Effector memory CD4-positive, alpha-beta T cell (primary cell): ENCODE measurements around the gene SPARC.
A peak's percentile ranks its signal among the peaks of the same experiment; 100 is the strongest.

Experiments used
- DNase-seq, 3 donors: peaks; one replicate each; pipeline ENCODE4 v3.0.0-alpha.2; 2020
- H3K27ac ChIP-seq: 2 replicates; pipeline ENCODE4 v1.7.0; 2013; ENCODE audit warnings: mild to moderate bottlenecking, low read length, moderate library complexity; ENCODE audit not compliant: insufficient read depth, poor library complexity, severe bottlenecking
- H3K27me3 ChIP-seq: replicated peaks from 2 replicates; pipeline ENCODE4 v1.7.0; 2013; ENCODE audit warnings: mild to moderate bottlenecking, low read length; ENCODE audit not compliant: insufficient read depth, control insufficient read depth, poor library complexity, severe bottlenecking
- H3K36me3 ChIP-seq: 2 replicates; pipeline ENCODE4 v1.7.0; 2013; ENCODE audit warnings: mild to moderate bottlenecking, low read length, moderate library complexity; ENCODE audit not compliant: control insufficient read depth, insufficient read depth
- H3K4me1 ChIP-seq: 2 replicates; pipeline ENCODE4 v1.7.0; 2013; ENCODE audit warnings: low read length, mild to moderate bottlenecking; ENCODE audit not compliant: control insufficient read depth, insufficient read depth, poor library complexity, severe bottlenecking
- H3K4me3 ChIP-seq: 2 replicates; pipeline ENCODE4 v1.7.0; 2013; ENCODE audit warnings: low read length, low read depth, mild to moderate bottlenecking; ENCODE audit not compliant: insufficient read depth, poor library complexity, severe bottlenecking
- H3K9me3 ChIP-seq: 2 replicates; pipeline ENCODE4 v1.7.0; 2013; ENCODE audit warnings: mild to moderate bottlenecking, low read length, moderate library complexity; ENCODE audit not compliant: control insufficient read depth

The SPARC gene

DNA sequence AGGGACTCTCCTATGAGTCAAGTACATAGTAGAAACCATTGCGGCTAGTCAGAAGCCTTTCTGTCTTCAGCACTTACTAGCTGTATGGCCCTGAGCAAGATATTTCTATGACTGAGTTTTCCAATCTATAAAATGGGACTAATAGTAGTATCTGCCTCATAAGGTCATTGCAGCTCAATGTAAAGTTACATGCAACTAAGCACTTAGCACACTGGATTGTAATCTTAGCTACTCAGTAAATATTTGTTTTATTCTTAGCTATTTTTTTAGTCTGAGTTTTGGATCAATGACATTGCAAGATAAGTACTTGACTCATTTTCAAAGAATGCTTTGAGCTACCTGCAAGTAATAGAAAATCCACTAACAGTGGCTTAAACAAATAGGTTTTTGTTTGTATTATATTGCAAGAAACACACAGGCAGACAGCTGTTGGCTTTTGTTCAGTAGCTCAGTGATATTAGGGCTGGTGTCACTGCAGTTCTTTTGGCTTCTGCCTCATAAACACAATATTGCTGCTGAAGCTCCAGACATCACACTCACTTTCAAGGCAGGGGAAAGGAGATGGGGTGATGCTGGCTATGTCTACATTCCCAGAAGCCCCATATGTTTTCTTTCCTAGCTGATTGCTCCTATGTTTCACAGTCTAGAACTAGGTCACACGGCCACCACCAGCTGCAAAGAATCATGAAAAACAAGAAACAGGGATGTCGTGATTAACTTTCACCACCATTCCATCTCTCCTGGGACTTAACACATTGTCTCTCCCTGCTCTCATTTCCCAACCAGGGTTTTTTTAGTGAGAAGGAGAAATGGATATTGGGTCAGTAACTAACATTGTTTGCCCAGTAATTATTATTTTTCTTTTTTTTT, 68.6 kb downstream of the SPARC start:
- no peak overlapping the region for H3K4me3 ChIP-seq
- H3K27ac ChIP-seq, result no peak overlapping the region
- no peaks in the 10 kb centered on the region for H3K9me3 ChIP-seq
- H3K27me3 ChIP-seq, result no peaks in the 10 kb centered on the region
- no peak for DNase-seq
- peaks cover 21% of the 10 kb centered on the region for H3K4me1 ChIP-seq
- H3K36me3 ChIP-seq, result no peaks in the 10 kb centered on the region

DNA sequence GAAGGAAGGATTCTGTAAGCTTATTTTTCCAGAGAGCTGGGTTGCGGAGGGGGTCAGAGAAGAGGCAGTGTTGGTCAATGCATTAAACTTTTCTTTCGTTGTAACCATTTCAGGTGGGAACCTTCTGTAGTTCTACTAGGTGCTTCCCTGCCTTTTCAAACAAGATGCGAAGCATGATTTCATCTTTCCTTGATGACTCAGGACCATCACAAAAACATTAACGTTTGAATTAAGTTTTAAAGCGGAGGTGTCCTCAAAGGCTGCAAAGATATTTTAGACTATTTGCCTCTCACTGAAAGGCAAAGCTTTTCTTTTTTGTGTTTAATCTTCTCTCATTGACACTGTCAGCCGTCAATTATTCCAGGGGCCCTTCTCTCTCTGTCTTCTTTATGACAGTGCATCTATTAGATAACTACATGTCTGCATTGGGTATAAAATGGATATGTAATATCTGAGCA, 69.3 kb downstream of the SPARC start:
- no peak for DNase-seq
- Histone ChIP-seq H3K27me3 (no peaks in the 10 kb centered on the region), H3K36me3 (no peaks in the 10 kb centered on the region), H3K4me1 (peaks cover 21% of the 10 kb centered on the region), H3K4me3 (no peak overlapping the region), H3K9me3 (no peaks in the 10 kb centered on the region), H3K27ac (no peak overlapping the region)

GRCh38 chr5:151615431-151615830, 71.3 kb downstream of the SPARC start:
- DNase-seq, result no peak
- H3K4me1 ChIP-seq, result peaks cover 21% of the 10 kb centered on the region
- no peak overlapping the region for H3K27ac ChIP-seq
- H3K36me3 ChIP-seq, result no peaks in the 10 kb centered on the region
- H3K9me3 ChIP-seq, result no peaks in the 10 kb centered on the region
- no peaks in the 10 kb centered on the region for H3K27me3 ChIP-seq
- H3K4me3 ChIP-seq, result no peak overlapping the region

DNA sequence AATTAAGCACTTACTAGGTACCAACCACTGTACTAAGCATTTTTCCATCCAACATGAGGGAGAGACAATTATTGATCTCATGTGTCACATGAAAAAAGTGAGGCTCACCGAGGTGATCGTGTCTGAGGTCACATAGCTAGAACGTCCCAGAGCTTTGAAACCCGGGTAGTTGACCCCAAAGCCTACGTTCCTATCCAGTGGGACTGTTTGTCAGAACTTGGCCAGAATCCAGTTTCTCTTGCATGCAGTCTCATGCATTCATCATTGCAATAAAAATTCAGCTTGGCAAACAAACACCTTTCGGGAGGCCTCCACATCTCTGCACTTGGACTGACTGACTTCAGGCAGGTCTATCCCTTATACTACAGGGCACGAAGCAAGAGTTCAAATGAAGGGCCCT, 72.2 kb downstream of the SPARC start:
- peaks cover 21% of the 10 kb centered on the region for H3K4me1 ChIP-seq
- H3K36me3 ChIP-seq, result no peaks in the 10 kb centered on the region
- H3K9me3 ChIP-seq, result no peaks in the 10 kb centered on the region
- no peak overlapping the region for H3K4me3 ChIP-seq
- DNase-seq, result no peak
- H3K27me3 ChIP-seq, result no peaks in the 10 kb centered on the region
- H3K27ac ChIP-seq, result no peak overlapping the region

DNA sequence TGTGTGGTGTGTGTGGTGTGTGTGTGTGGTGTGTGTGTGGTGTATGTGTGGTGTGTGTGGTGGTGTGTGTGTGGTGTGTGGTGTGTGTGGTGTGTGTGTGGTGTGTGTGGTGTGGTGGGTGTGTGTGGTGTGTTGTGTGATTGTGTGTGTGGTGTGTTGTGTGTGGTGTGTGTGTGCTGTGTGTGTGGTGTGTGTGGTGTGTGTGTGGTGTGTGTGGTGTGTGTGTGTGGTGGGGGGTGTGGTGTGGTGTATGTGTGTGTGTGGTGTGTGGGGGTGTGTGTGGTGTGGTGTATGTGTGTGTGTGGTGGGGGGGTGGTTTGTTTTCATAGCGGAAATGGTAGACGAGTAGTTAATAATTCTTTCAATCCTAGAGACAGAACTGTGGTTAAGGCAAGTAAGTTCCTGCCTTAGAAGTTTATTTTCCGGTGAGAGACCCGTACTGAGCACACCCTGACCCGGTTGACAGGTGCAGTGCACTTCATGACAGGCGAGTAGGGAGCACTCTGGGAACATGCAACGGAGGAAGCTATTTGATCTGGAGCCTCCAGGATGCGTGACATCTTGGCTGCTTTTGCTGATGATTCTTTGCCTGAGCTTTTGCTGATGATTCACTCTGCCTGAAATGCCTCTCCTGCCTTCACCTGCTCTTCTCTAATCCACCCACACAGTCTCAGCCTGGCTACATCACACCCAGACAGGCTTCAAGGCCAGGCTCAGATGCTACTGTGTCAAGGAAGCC, 73.9 kb downstream of the SPARC start:
- no peaks in the 10 kb centered on the region for H3K36me3 ChIP-seq
- H3K27me3 ChIP-seq, result no peaks in the 10 kb centered on the region
- H3K9me3 ChIP-seq, result no peaks in the 10 kb centered on the region
- DNase-seq, result peak in 2 of 3 donors; percentile 9 to 24
- H3K4me1 ChIP-seq, result peaks cover 21% of the 10 kb centered on the region
- H3K27ac ChIP-seq, result peak overlapping the region; percentile 32
- H3K4me3 ChIP-seq, result no peak overlapping the region

- Histone ChIP-seq H3K27ac (no peak overlapping the region), H3K27me3 (no peaks in the 10 kb centered on the region), H3K4me3 (no peak overlapping the region), H3K4me1 (peaks cover 21% of the 10 kb centered on the region), H3K36me3 (no peaks in the 10 kb centered on the region), H3K9me3 (no peaks in the 10 kb centered on the region)
- DNase-seq, result no peak
Observed at GRCh38 chr5:151611127-151611775, 75.5 kb downstream of the SPARC start.
